Activated CD8-positive, alpha-beta memory T cell treated with anti-CD3 and anti-CD28 coated beads for 4 hours (primary cell): ENCODE data around the gene KLHL29.

Experiments
- DNase-seq, 2 donors: peaks; one replicate each; pipeline ENCODE4 v3.0.0-alpha.2; 2020; ENCODE audit warnings: low read depth in 2 of 2

KLHL29 gene

DNA sequence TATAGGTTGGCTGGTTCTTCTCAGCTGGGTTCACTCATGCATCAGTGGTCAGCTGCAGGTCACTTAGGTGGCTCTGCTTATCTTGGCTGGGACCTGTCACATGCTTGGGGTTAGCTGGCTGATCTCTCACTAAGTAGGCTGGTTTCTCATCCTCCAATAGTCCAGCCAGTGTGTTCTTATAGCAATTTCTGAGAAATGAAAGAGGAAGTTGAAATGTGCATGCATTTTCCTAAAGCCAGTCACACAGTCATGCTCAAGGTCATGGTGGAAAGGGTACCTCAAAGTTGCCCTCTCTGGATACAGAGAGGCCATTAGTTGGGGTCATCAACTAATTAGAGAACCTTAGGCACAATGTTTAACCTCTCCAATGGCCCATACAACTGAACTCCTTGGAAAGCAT, 64.4 kb downstream of the KLHL29 start:
- DNase-seq: no peak

DNA sequence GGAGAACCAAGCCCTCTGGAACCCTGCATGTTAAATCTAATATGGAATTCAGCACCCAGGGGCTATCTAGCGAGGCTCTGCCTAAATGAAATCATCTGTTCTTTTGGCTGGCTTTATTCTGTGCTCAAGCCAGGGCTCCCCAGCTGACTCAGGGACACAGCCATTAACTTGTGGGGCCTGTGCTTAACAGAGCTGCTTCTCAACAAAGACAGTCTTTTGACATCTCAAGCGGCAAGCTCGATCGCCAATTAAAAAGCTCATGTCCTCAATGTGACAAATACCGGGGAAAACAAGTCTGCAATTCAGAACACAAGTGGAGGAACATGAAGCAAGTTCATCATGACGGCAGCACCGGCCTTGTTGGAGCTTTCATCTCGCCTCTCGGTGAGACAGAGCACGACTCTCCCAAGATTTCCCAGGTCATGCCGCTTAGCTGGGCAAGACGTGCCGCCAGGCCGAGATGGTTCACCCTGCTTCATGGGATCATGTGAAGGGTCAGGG, 64.9 kb downstream of the KLHL29 start:
- DNase-seq: no peak

DNA sequence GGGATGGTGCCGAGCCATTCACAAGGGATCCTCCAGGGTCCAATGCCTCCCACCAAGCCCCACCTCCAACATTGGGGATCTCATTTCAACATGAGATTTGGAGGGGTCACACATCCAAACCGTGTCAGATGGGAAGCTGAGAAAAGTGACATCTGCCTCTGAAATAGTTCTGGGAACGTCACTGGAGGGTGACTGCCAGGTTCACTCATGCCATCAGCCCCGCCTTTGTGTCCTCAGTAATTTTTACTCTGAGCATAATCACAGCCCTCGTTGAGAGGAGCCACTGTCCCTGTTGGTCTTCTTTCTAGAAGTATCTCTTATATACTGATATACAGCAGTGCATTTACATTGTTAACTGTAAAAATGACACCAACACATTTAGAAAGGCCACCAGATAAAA, 67.4 kb downstream of the KLHL29 start:
- no peak for DNase-seq

DNA sequence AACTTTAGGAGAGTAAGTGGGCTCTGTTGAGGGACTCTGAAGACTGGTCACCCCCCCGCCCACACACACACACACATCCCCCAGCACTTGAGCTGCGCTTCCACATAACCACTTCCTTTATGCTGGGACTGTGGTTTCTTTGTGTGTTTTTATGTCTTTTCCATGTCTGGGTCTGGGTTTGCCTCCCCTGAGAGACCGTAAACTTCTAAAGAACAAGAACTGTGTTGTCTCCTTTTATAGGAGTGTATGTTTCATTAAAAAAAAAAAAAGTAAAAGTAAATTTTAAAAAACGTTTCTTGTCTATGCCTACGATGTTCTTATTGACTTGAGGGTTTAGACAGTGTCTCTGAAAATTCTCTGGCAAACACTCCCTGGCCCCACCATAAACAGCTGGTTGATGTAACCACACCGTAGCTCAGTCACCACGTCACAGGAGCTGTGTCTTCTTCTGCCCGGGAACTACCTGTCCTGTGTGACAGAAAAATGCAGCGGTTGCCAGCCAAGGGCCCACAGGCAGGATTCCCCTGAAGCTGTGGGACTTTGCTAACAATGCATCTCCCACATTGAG, 68.0 kb downstream of the KLHL29 start:
- DNase-seq: no peak

DNA sequence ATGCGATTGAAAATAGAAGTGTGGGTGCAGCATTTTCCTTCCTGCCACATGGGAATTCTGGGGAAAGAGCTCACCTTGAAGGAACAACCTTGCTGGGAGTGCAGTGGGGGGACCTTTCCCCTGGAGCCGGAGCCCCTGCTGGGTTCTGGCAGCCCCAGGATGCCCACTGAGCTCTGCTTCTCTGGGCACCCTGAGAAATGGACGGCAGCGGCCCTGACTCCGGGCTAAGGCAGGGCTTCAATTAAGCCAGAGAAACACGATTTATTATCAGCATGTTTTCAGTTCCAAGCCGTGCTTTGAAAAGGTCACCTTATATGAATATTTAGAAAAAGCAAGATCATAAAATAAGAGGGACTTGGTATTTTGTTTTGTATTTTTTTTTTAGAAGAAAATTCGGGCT, 68.5 kb downstream of the KLHL29 start:
- DNase-seq: no peak

DNA sequence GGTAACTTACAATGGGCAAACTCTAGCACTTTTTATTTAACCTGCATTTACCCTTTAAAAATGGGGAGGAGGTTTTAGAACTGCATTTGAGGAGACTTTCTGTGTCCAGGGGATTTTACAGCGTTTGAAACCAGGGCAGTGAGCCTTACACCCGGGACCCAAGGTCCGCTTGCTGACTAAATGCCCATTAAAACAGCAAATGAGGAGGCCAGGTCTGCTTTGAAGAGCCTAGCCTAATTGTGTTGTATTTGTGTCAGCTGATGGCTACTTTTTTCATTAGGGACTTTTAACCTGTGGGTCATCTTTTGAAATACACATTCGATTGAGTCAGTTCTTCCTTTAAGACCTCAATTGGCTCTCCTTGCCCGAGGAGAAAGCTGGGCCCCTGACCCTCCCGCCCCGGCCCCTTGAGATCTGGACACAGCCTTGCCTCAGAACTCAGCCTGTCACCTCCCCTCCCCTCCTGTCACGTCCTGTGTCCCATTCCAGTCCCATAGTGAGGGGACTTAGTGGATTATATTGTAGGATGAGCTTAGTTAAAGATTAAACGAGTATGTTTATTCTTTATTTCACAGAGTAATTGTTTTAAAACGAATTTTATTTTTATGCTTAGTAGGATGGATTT, 69.0 kb downstream of the KLHL29 start:
- DNase-seq: no peak

DNA sequence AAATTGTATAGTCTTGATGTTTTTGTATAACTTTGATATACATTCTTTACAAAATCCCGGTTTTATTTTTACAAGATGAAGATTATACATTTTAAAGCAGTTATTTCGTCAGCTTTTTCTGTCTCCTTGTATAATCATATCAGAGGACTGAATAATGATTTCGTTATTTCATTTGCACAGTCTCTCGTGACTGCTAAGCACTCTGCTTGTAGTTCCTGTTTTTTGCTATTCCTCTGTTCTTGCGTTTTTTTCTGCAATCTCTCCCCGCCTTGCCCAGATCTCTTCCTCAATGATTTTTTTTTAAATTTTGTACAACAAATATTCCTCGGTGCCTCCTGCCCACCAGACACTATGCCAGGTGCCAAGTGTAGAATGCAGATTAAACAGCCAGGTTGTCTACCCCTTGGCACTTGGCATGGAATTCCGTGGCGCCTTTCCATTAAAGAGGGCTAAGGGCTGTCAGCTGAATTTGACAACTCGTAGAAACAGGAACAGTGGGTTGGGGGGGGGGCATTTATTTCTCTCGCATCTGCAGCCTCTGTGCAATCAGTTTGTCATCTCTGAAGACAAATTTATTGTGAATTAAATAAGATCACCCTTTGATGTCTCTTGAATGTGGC, 69.6 kb downstream of the KLHL29 start:
- no peak for DNase-seq

DNA sequence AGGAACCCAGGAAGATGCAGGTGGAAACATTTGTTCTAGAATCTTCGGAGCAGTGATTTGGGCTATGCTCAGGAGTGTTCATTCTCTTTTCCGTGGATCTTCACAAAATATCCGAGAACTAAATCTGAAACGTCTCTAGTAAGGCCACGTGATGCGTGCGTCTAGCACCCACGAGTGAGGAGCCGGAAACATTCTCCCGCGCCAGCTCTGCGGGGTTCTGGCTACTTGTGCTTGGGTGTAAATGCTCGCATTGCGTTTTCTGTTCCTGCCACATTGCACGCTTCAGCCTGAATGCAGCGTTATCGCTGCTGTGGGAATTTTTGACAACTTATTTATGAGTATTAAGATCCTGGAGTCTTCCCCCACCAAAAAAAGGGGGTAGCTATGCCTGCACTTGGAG, 71.4 kb downstream of the KLHL29 start:
- no peak for DNase-seq

DNA sequence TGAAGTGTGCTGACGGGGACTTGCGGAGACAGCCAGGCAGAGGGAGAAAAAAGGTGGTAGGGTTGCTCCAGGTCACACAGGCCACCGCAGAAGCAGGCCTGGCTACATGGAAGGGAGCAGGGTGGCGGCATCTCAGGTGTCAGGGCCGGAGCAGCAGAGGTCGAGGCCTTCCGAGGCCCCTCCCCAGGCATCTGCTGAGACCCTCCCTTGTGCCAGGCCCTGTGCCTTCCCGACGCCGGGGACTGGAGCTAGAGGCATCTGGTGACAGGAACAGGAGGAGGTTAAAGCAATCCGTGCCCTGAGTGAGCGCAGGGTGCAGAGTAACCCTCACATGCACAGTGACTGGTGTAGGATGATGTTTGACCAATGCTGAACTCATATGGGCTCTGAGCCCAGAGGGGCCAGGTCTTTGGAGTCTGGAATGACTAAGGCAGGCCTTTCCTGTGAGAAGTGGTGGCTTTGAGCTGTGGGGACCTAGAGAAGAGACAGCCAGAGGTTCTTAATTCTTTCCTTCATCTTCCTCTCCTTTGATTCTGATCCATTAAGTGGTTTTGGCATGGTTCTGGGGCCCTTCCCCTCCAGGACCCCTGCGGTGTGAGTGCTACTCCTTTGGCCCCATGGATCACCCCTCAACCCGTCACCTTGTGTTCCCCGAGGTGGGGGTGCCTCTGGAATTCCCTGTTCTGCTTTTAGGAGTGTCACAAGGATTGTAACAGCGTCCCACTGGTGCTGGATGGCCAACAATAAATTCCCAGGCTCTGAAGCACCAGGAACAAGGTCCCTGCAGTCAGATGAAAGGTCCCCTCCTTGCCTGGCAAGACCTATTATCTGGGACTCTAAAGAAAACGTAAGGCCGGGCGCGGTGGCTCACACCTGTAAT, 72.1 kb downstream of the KLHL29 start:
- DNase-seq: no peak

DNA sequence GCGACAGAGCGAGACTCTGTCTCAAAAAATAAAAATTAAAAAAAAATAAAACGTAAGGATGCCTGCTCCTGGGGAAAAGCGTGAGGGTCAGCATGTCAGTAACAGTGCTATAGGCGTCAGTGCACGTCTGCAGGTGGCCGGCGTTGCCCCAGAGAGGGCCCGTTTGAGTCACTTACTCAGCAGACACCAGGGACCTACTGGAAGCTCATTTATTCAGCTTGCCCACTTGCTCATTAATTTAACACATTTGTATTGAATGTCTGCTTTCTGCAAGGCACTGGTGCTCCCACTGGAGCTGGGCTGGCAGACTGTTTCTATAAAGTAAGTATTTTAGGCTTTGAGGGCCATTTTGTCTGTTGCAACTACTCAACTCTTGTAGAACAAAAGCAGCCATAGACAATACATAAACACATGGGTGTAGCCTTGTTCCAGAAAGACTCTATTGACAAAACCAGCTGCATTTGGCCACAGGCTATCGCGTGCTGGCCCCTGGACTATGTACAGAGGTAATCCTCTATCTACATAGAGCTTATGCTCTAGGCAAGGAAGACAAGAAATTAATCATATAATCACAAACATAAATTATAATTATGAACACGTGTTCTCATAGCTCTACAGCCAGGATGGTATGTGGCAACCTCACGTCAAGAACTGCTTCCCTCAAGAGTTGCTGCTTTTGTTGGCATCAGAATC, 73.2 kb downstream of the KLHL29 start:
- DNase-seq: no peak

DNA sequence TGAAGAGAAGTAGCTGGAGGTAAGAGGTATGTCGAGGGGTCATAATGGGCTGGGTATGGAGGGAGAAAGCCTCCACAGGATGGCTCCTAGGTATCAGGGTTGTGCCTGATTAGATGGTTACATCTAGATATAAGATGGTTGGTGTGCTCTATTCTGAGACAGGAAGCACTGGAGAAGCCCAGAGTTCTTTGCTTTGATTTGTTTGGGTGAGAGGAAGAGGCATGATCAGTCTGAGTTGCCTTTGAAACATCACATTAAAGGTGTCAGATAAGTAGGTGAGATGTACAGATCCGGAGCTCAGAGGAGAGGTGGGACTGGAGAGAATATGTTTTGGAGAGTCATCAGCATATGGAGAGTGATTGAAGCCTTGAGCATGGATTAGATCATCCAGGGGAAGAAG, 74.1 kb downstream of the KLHL29 start:
- DNase-seq: no peak

DNA sequence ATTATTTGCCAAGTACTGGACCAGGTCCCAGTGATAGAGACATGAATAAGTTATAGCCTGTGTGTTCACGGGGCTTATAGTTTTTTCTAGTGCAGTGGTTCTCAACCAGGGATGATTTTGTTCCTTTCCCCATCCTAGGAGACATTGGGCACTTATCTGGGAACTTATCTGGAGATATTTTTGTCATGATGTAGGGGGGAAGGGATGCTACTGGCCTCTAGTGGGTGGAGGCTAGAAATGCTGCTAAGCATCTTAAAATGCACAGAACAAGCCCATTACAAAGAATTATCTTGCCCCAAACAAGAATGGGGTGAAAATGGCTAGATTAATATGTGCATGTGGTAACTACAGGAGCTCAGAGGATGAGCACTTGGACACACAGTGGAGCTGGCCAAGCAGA, 75.2 kb downstream of the KLHL29 start:
- DNase-seq: no peak

DNA sequence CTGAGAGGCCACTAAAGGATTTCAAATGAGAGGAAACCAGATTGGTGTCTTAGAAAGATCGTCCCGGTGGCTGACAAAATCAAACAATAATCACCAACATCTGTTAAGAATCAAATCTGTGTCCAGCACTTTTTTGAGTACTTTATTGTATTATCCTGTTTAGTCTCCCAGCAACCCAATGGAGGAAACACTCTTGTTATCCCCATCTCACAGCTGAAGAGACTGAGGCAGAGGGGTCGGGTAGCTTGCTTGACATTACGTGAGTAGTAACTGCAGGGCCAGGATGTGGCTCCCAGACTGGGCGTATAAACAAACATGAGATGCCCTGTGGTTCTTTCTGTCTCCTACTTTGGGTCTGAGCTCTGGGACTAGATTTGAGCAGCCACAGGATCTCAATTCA, 76.0 kb downstream of the KLHL29 start:
- no peak for DNase-seq

DNA sequence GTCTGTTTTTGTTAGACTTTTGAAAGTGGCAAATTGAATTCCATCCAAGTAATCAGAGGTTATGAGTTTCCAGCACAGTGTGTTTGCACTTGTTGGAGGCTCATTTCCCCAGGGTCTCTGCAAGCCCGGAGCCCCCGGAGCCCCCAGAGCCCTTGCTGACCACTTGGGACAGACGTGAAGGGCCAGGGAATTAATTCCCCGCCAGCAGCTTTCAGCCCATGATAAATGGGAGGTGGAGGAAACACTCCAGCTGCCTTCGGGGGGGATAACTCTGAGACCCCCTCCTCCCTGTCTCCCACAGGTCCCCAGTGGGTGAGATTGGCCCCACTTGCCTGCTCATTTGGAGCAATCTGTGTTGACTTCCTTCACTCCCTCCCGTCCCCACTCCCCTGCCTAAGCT, 79.2 kb downstream of the KLHL29 start:
- no peak for DNase-seq

DNA sequence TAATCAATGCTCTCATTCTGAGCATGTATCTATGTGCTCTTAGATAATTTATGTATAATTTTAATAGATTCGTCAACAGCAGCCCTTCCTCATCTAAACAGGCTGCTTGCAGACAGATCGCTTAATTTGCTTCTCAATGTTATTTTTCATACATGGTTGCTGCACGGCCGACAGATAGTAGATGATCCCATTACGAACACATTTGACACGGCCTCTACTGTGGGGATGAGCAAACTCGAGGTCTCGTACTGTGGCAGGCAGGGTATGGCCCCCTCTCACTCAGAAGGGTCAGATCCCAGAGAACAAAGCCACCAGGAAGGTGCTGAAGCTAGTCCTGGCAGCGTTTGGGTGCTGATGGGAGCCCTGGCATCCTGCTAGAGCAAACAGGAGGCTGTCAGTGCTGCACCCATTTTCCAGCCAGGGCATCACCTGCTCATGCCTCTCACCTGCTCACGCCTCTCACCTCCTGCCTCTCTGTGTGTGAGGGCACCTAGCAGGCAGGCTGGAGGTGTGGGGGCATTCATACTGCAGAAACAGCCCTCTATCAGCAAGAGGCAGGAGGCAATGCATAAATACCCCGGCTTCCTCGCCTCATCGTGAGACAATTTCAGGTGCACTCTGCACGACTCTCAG, 80.0 kb downstream of the KLHL29 start:
- no peak for DNase-seq

DNA sequence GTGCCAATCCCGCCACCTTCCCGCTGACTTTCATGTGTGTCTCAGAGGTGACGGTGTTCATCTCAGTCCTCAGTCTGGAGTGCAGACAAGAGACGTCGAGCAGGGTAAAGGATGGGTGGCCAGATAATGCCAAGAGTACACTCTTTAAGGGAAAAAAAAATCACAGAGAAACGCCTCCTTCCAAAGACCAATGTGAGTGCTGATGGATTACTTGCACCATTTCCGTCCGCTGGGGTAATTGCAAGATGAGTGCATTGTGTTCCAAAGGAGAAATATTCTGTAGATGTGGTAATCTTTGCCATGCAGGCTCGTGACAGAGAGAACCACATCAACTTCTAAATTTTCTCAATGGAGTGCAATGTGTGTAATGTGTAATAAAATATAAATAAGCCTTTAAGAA, 81.0 kb downstream of the KLHL29 start:
- no peak for DNase-seq

DNA sequence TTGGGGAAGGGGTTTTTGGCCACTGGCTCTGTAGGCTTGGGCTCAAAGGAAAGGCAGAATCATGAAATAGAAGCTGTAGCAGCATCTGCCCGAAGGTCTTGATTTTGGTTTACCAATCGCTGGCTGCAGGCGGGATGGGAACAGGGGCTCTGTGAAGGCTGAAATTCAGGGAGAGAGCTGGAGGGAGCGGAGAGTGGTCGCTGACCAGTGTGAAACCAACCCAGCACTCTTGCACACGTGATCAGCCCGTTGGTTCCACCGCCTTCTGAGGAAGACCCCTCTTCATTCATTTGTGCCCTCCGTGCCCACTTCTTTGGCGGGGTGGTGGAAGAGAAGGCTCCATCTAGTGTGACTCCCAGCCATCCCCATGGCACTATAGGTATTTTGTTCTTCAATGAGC, 82.6 kb downstream of the KLHL29 start:
- DNase-seq: no peak

DNA sequence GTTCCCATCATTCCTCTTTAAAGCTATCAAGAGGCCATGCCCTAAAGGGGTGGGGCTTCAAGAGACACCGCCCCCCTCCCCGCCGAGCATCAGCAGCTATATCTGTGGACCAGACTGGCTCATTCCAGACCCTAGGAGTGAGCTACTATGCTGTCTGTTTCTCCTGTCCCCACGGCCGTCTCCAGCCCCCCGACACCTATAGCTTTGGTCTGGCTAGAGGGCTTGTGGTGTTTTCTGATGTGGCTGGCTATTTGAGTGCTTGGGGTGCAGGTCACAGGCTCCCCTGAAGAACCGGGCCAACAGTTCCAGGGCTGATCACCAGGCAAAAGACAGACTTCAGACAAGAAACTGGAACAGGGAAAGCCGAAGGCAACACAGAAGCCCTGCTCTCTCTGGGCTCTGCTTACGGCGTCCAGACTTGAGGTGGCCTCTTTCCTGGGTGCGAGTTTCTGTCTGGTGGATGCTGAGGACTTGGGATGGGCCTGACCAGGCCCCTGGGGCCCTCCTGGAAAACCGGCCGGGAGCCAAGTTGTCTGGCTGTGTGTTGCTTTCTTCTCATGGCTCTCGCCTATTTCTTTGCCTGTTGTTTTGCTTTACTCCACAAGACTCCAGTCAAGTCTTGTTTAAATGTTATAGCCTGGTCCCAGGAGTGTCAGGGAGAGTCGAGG, 83.6 kb downstream of the KLHL29 start:
- no peak for DNase-seq

DNA sequence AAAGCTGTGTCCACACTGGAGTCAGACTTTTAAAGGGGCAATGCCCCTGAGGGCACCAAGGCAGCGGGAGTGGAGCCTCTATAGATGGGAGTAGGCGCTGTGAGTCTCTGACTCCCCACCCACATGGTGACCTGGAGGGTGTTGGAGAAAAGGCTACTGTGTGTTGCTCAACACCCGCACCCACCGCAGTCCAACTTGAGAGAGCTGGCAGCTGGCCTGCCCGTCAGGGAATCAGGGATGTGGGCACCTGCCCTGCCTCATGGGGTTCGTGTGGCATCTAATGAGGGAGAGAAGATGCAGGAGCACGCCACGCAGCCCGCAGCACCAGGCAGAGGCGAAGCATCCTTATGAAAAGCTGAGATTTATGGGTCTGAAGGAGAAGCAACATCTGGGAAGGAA, 84.2 kb downstream of the KLHL29 start:
- no peak for DNase-seq

DNA sequence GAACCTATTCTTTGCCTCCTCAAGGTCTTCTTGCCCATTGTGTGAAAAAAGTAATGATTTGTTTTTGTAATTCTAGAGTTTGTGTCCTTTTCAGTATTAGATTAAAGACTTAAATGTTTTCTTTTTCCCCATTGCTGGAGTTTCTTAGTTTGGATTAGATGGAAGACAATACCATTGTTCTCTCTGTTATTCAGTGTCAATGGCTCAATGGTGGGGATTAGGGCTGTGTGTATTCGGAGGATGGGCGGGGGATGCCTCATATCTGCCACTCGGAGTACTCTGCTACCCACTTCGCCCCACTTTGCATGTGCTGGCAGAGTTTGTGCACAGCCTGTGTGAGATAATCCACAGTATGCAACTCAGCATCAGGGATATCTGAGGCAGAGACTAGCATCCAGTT, 90.1 kb downstream of the KLHL29 start:
- DNase-seq: no peak

DNA sequence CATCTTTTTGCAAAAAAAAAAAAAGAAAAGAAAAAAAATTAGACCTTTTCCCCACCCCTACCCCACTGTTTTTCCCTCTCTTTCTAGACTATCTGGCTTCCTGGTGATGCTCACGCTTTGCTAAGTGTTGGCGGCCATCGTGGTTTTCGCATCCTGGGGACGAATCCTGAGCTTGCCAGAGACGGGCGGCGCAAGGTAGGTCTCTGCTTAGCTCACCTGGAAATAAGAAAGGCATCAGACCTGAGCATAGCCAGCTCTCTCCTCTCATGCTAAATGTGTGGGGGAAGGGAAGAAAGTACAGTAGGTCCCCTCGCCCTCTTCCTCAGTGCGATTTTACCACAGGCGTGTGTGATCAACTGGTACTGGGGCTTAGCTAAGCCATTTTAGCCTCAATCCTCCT, 90.5 kb downstream of the KLHL29 start:
- no peak for DNase-seq
